Measurements from ENCODE around the gene PNPLA8. TPM values are rescaled to one million over a fixed set of nuclear protein-coding genes. Genes with fewer than 3 reads are reported as not detected.

Gene PNPLA8
- total and polyA plus RNA-seq, 2 of the 4 experiments (the other 2 are of a cell fraction), result 7.0 to 14.5 TPM

DNA sequence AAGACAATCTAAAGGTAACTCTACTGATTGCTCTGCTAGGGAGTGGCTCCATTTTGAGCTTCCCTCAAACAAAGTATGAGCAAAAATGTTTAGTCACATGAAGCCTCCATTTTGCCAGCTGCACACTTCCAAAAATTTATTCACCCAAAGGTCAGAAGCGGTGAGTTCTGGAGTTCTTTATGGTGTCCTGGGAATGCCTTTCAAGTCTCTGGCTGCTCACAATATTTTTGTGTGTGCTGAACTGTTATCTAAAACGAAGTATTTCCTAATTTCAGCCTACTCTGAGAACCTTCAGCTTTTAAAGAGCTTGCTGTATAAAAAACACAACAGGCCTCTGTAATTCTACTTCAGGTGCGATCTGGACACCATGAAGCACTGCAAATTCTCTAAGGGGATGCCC, 85.3 kb downstream of the PNPLA8 start:
- in situ Hi-C loops (cut with MboI; ENCODE audit: low sequenced_read_pairs), result loop anchor here (10.0 kb wide), 1 partner anchor 256 kb away; no protein-coding TSS in a partner anchor

More for the DNA sequence above, 85.3 kb downstream of the PNPLA8 start:
- no peak overlapping the region for H3K18ac ChIP-seq (ENCODE audit: low read depth, low read length)
- ATAC-seq (ENCODE audit: low read depth), result no peak
- no peak overlapping the region for H3K14ac ChIP-seq (replicated peaks; ENCODE audit: low read depth, low read length)
- no peak overlapping the region for H3K56ac ChIP-seq (ENCODE audit: extremely low read depth, insufficient read depth, low read length)
- H2BK15ac ChIP-seq (ENCODE audit: low read depth, low read length), result no peak overlapping the region
- no peak overlapping the region for H2AK5ac ChIP-seq (ENCODE audit: low read depth, low read length)
- H3K9me3 ChIP-seq (ENCODE audit: control insufficient read depth, insufficient read depth, low read length), result no peaks in the 10 kb centered on the region
- no peak overlapping the region for H3K4me3 ChIP-seq (ENCODE audit: insufficient read depth, low read depth, low read length)
- no peak overlapping the region for H4K8ac ChIP-seq (ENCODE audit: low read depth in 2 of 2, low read length in 2 of 2)
- H3K9ac ChIP-seq (ENCODE audit: low read depth, low read length), result no peak overlapping the region
- dilution Hi-C loops (cut with HindIII; ENCODE audit: low sequenced_read_pairs, unreplicated experiment) (no loop called here), intact Hi-C loops (cut with micrococcal nuclease) (no loop called here)
- no peaks in the 10 kb centered on the region for H4K20me1 ChIP-seq (ENCODE audit: insufficient read depth, low read length)
- H4K91ac ChIP-seq (ENCODE audit: insufficient read depth, low read depth, low read length), result no peak overlapping the region
- ChIA-PET POLR2A (ENCODE audit: unreplicated experiment) (no interaction called here), CTCF (no interaction called here)
- no peak overlapping the region for H2AFZ ChIP-seq (replicated peaks; ENCODE audit: low read length, poor library complexity)
- H3K9me1 ChIP-seq (ENCODE audit: insufficient read depth, low read length), result no peaks in the 10 kb centered on the region
- no peak for DNase-seq
- no peak overlapping the region for H3K4me2 ChIP-seq (ENCODE audit: low read depth, low read length)
- no peaks in the 10 kb centered on the region for H3K79me1 ChIP-seq (ENCODE audit: low read depth in 1 of 2, low read length in 2 of 2)
- H4K5ac ChIP-seq (ENCODE audit: low read depth, low read length), result no peak overlapping the region
- H2BK20ac ChIP-seq (ENCODE audit: low read depth, low read length), result no peak overlapping the region
- no peaks in the 10 kb centered on the region for H3K4me1 ChIP-seq (ENCODE audit: control insufficient read depth, insufficient read depth, low read length)
- no peak overlapping the region for H3K23ac ChIP-seq (ENCODE audit: low read depth, low read length)
- H2BK120ac ChIP-seq (ENCODE audit: low read depth, low read length), result no peak overlapping the region
- no peak overlapping the region for H2AK9ac ChIP-seq (replicated peaks; ENCODE audit: low read depth, low read length, poor library complexity)
- WGBS, 2 experiments (ENCODE audit: extremely low coverage in 2 of 2, insufficient read length in 1 of 2), result no CpG with 5 or more reads among the region's 3 CpGs
- TF ChIP-seq RAD21 (IDR thresholded peaks at IDR 0.05; ENCODE audit: low read length) (no peak), NFE2L2 (IDR thresholded peaks at IDR 0.05; ENCODE audit: low read depth, low read length) (no peak), CEBPB (IDR thresholded peaks at IDR 0.05; ENCODE audit: low read depth, low read length) (no peak), BHLHE40 (IDR thresholded peaks at IDR 0.05; ENCODE audit: low read depth, low read length) (no peak), RCOR1 (IDR thresholded peaks at IDR 0.05; ENCODE audit: insufficient replicate concordance, low read length) (no peak), POLR2A (IDR thresholded peaks at IDR 0.05; ENCODE audit: low read depth, low read length) (no peak), FOS (IDR thresholded peaks at IDR 0.05; ENCODE audit: low read depth, low read length) (no peak), RFX5 (IDR thresholded peaks at IDR 0.05; ENCODE audit: low read depth, low read length) (no peak), SMC3 (IDR thresholded peaks at IDR 0.05; ENCODE audit: low read depth, low read length) (no peak), CHD1 (IDR thresholded peaks at IDR 0.05; ENCODE audit: low read depth, low read length) (no peak), MXI1 (IDR thresholded peaks at IDR 0.05; ENCODE audit: borderline replicate concordance, low read depth, low read length) (no peak), MAZ (IDR thresholded peaks at IDR 0.05; ENCODE audit: borderline replicate concordance, low read depth, low read length) (no peak), MAFK (IDR thresholded peaks at IDR 0.05; ENCODE audit: low read depth, low read length) (no peak)
- TF ChIP-seq, protein P1, sequence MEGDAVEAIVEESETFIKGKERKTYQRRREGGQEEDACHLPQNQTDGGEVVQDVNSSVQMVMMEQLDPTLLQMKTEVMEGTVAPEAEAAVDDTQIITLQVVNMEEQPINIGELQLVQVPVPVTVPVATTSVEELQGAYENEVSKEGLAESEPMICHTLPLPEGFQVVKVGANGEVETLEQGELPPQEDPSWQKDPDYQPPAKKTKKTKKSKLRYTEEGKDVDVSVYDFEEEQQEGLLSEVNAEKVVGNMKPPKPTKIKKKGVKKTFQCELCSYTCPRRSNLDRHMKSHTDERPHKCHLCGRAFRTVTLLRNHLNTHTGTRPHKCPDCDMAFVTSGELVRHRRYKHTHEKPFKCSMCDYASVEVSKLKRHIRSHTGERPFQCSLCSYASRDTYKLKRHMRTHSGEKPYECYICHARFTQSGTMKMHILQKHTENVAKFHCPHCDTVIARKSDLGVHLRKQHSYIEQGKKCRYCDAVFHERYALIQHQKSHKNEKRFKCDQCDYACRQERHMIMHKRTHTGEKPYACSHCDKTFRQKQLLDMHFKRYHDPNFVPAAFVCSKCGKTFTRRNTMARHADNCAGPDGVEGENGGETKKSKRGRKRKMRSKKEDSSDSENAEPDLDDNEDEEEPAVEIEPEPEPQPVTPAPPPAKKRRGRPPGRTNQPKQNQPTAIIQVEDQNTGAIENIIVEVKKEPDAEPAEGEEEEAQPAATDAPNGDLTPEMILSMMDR (conservative IDR thresholded peaks at IDR 0.05; ENCODE audit: low read depth, low read length), result no peak
- TF ChIP-seq, protein P2, sequence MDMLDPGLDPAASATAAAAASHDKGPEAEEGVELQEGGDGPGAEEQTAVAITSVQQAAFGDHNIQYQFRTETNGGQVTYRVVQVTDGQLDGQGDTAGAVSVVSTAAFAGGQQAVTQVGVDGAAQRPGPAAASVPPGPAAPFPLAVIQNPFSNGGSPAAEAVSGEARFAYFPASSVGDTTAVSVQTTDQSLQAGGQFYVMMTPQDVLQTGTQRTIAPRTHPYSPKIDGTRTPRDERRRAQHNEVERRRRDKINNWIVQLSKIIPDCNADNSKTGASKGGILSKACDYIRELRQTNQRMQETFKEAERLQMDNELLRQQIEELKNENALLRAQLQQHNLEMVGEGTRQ (IDR thresholded peaks at IDR 0.05; ENCODE audit: low read depth, low read length), result no peak
- TF ChIP-seq, protein P3, sequence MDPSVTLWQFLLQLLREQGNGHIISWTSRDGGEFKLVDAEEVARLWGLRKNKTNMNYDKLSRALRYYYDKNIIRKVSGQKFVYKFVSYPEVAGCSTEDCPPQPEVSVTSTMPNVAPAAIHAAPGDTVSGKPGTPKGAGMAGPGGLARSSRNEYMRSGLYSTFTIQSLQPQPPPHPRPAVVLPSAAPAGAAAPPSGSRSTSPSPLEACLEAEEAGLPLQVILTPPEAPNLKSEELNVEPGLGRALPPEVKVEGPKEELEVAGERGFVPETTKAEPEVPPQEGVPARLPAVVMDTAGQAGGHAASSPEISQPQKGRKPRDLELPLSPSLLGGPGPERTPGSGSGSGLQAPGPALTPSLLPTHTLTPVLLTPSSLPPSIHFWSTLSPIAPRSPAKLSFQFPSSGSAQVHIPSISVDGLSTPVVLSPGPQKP (IDR thresholded peaks at IDR 0.05; ENCODE audit: borderline replicate concordance, low read depth, low read length), result no peak
- no TSS peak for BruUV-seq (replicated peaks)
- peaks cover 2% of the 10 kb centered on the region for H3K27me3 ChIP-seq (ENCODE audit: control insufficient read depth, insufficient read depth, low read length)
- no peak overlapping the region for H3K27ac ChIP-seq (ENCODE audit: insufficient read depth, low read length)
- H3K36me3 ChIP-seq (ENCODE audit: control insufficient read depth, insufficient read depth, low read length), result no peaks in the 10 kb centered on the region
- no peak overlapping the region for H3K4ac ChIP-seq (ENCODE audit: low read depth, low read length)
- no peak overlapping the region for H2BK5ac ChIP-seq (ENCODE audit: low read depth, low read length, poor library complexity, severe bottlenecking)

Measured in IMR-90 (cell line).